ENCODE results near the gene AATF.

GRCh38 chr17:36911001-36911400 lies 37.8 kb upstream of the AATF start:
- TF ChIP-seq, protein P1, sequence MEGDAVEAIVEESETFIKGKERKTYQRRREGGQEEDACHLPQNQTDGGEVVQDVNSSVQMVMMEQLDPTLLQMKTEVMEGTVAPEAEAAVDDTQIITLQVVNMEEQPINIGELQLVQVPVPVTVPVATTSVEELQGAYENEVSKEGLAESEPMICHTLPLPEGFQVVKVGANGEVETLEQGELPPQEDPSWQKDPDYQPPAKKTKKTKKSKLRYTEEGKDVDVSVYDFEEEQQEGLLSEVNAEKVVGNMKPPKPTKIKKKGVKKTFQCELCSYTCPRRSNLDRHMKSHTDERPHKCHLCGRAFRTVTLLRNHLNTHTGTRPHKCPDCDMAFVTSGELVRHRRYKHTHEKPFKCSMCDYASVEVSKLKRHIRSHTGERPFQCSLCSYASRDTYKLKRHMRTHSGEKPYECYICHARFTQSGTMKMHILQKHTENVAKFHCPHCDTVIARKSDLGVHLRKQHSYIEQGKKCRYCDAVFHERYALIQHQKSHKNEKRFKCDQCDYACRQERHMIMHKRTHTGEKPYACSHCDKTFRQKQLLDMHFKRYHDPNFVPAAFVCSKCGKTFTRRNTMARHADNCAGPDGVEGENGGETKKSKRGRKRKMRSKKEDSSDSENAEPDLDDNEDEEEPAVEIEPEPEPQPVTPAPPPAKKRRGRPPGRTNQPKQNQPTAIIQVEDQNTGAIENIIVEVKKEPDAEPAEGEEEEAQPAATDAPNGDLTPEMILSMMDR (IDR thresholded peaks at IDR 0.05), result no peak
- no peak for TF ChIP-seq POLR2A (IDR thresholded peaks at IDR 0.05)
